8988T (cell line): ENCODE results near the gene YEATS4.
A peak's percentile ranks its signal among the peaks of the same experiment; 100 is the strongest.
"Not testable (repeated sequence)": the region's sequence is repeated elsewhere in the genome, so short reads cannot be mapped to it uniquely, and the experiment has no call there.

Experiments used
- DNase-seq: peaks from one replicate; pipeline ENCODE4 v3.0.0; 2011

The YEATS4 gene

GRCh38 chr12:69359531-69360347 lies at the start of gene YEATS4:
Gene YEATS4 (plus strand): TSS chr12:69359743. CDS start chr12:69359973, 230 bp downstream.
- peak; percentile 81 for DNase-seq

- DNase-seq: no peak
Observed at GRCh38 chr12:69313209-69313608, 46.3 kb upstream of the YEATS4 start.

- not testable (repeated sequence) for DNase-seq
Observed at GRCh38 chr12:69316784-69317183, 42.8 kb upstream of the YEATS4 start.

GRCh38 chr12:69317233-69317632 lies 42.3 kb upstream of the YEATS4 start:
- not testable (repeated sequence) for DNase-seq

GRCh38 chr12:69318225-69318624 lies 41.3 kb upstream of the YEATS4 start:
- DNase-seq: no peak

GRCh38 chr12:69321351-69321750 lies 38.2 kb upstream of the YEATS4 start:
- no peak for DNase-seq

- no peak for DNase-seq
Observed at GRCh38 chr12:69324797-69325466, 34.6 kb upstream of the YEATS4 start.

- no peak for DNase-seq
Observed at GRCh38 chr12:69328426-69328825, 31.1 kb upstream of the YEATS4 start.

- DNase-seq: no peak
Observed at GRCh38 chr12:69329669-69330428, 29.7 kb upstream of the YEATS4 start.

GRCh38 chr12:69330475-69331473 lies 28.8 kb upstream of the YEATS4 start:
- no peak for DNase-seq

- no peak for DNase-seq
Observed at GRCh38 chr12:69331519-69331908, 28.0 kb upstream of the YEATS4 start.

- no peak for DNase-seq
Observed at GRCh38 chr12:69331909-69332684, 27.4 kb upstream of the YEATS4 start.

GRCh38 chr12:69332815-69333358 lies 26.7 kb upstream of the YEATS4 start:
- DNase-seq: no peak

GRCh38 chr12:69334158-69334557 lies 25.4 kb upstream of the YEATS4 start:
- no peak for DNase-seq

GRCh38 chr12:69337311-69338090 lies 22.0 kb upstream of the YEATS4 start:
- no peak for DNase-seq

GRCh38 chr12:69338120-69338859 lies 21.3 kb upstream of the YEATS4 start:
- no peak for DNase-seq

- no peak for DNase-seq
Observed at GRCh38 chr12:69338936-69339335, 20.6 kb upstream of the YEATS4 start.

GRCh38 chr12:69339999-69340398 lies 19.5 kb upstream of the YEATS4 start:
- no peak for DNase-seq

- no peak for DNase-seq
Observed at GRCh38 chr12:69341328-69341727, 18.2 kb upstream of the YEATS4 start.

GRCh38 chr12:69342421-69342820 lies 17.1 kb upstream of the YEATS4 start:
- DNase-seq: no peak
